Testis (tissue), 3 donors: ENCODE data around the gene PRRG1. TPM values are rescaled to one million over a fixed set of nuclear protein-coding genes. Genes with fewer than 3 reads are reported as not detected.

Experiments used
- DNase-seq: peaks from one replicate; pipeline ENCODE4 v3.0.0-alpha.2; 2019
- H3K27ac ChIP-seq, 2 donors: fragments of 200-600 bp; sonication (generic); one replicate each; pipeline ENCODE4 v1.5.1; 2019
- H3K27me3 ChIP-seq: fragments of 200-600 bp; sonication (generic); one replicate; pipeline ENCODE4 v1.5.1; 2019
- H3K36me3 ChIP-seq: fragments of 200-600 bp; sonication (generic); one replicate; pipeline ENCODE4 v1.5.1; 2017; ENCODE audit warnings: low read depth; ENCODE audit errors: missing control alignments
- H3K4me1 ChIP-seq: fragments of 200-600 bp; sonication (generic); one replicate; pipeline ENCODE4 v1.5.1; 2019
- H3K4me3 ChIP-seq, 2 donors: fragments of 200-600 bp; sonication (generic); one replicate each; pipeline ENCODE4 v1.5.1; 2017 to 2019
- H3K9me3 ChIP-seq: fragments of 200-600 bp; sonication (generic); one replicate; pipeline ENCODE4 v1.5.1; 2017
- CTCF ChIP-seq, 3 experiments: fragments of 450-650 bp in 2 of 3; fragments of 200-600 bp in 1 of 3; sonication (generic) in 1 of 3; IDR thresholded peaks; one replicate each; pipeline ENCODE4 v1.5.1; 2016 to 2019; ENCODE audit warnings: antibody characterized with exemption in 3 of 3, mild to moderate bottlenecking in 2 of 3, moderate library complexity in 1 of 3
- POLR2A ChIP-seq: fragments of 450-650 bp; IDR thresholded peaks from one replicate; pipeline ENCODE4 v1.6.1; 2017; ENCODE audit warnings: antibody characterized with exemption, mild to moderate bottlenecking, moderate library complexity
- WGBS, 2 donors: methylation state at CpG; one replicate each; pipeline ENCODE4 v1.1.5; 2018; 5-methylcytosine and 5-hydroxymethylcytosine counted together
- intact Hi-C: fragments of 100-400 bp; cut with DNase I; formaldehyde crosslinking; loops from one replicate; pipeline ENCODE4 v1.15.1; 2023; ENCODE audit warnings: low total_unique reads
- polyA plus RNA-seq: library from polyadenylated mRNA; stranded (reverse); fragments of 350-450 nt; fragmentation: Illumina TruSeq; extraction: RNeasy Lipid Tissue Mini Kit (QIAGEN cat#74804); gene quantifications from one replicate; pipeline ENCODE4 v1.2.3, GENCODE V29; 2014; ENCODE audit warnings: low read depth, low replicate concordance; ENCODE audit not compliant: insufficient read depth
- total RNA-seq, 2 donors: library from RNA; depleted of rRNA; stranded (reverse); fragments of >200 nt; gene quantifications; one replicate each; pipeline ENCODE4 v1.2.3, GENCODE V29; 2016

Gene PRRG1
- total and polyA plus RNA-seq, 3 donors from 2014 or later = 3.1 to 4.9 (median 3.3) TPM

GRCh38 chrX:37380256-37380655 is 31.1 kb downstream of the PRRG1 start:
- TF ChIP-seq POLR2A (no peak), CTCF (IDR thresholded peaks at IDR 0.05) (no peak)
- no peaks in the 10 kb centered on the region for H3K4me1 ChIP-seq
- no peak overlapping the region for H3K4me3 ChIP-seq
- H3K36me3 ChIP-seq = no peaks in the 10 kb centered on the region
- intact Hi-C loops = no loop called here
- no peaks in the 10 kb centered on the region for H3K9me3 ChIP-seq
- no peak overlapping the region for H3K27ac ChIP-seq
- no peak for DNase-seq
- H3K27me3 ChIP-seq = no peaks in the 10 kb centered on the region

- Histone ChIP-seq H3K27ac (no peak overlapping the region), H3K4me3 (no peak overlapping the region), H3K4me1 (no peaks in the 10 kb centered on the region), H3K27me3 (no peaks in the 10 kb centered on the region), H3K36me3 (no peaks in the 10 kb centered on the region), H3K9me3 (no peaks in the 10 kb centered on the region)
- no peak for DNase-seq
- 70 to 90% methylated on average over 2 of the region's 2 CpGs for WGBS, 2 donors
- TF ChIP-seq POLR2A (no peak), CTCF (IDR thresholded peaks at IDR 0.05) (no peak)
- intact Hi-C loops = no loop called here
Measured at GRCh38 chrX:37380924-37381323, 31.8 kb downstream of the PRRG1 start.

GRCh38 chrX:37383313-37383712 is 34.1 kb downstream of the PRRG1 start:
- no peaks in the 10 kb centered on the region for H3K27me3 ChIP-seq
- intact Hi-C loops = no loop called here

GRCh38 chrX:37388413-37388812 is 39.2 kb downstream of the PRRG1 start:
- 100% methylated on average over 4 of the region's 4 CpGs; no CpG with 5 or more reads in 1 of the 2 donors for WGBS, 2 donors
- no peak for DNase-seq
- Histone ChIP-seq H3K4me3 (no peak overlapping the region), H3K4me1 (no peaks in the 10 kb centered on the region), H3K36me3 (no peaks in the 10 kb centered on the region), H3K9me3 (no peaks in the 10 kb centered on the region), H3K27ac (no peak overlapping the region), H3K27me3 (no peaks in the 10 kb centered on the region)
- TF ChIP-seq POLR2A (no peak), CTCF (IDR thresholded peaks at IDR 0.05) (no peak)
- intact Hi-C loops = no loop called here

More at GRCh38 chrX:37383313-37383712, 34.1 kb downstream of the PRRG1 start:
- Histone ChIP-seq H3K4me3 (no peak overlapping the region), H3K27ac (no peak overlapping the region), H3K9me3 (no peaks in the 10 kb centered on the region), H3K36me3 (no peaks in the 10 kb centered on the region), H3K4me1 (no peaks in the 10 kb centered on the region)
- no peak for TF ChIP-seq CTCF (IDR thresholded peaks at IDR 0.05)
- TF ChIP-seq POLR2A = no peak
- no peak for DNase-seq

GRCh38 chrX:37405956-37406355 is 56.8 kb downstream of the PRRG1 start:
- no peak for DNase-seq
- Histone ChIP-seq H3K4me1 (no peaks in the 10 kb centered on the region), H3K27me3 (no peaks in the 10 kb centered on the region), H3K4me3 (no peak overlapping the region), H3K9me3 (no peaks in the 10 kb centered on the region), H3K27ac (no peak overlapping the region), H3K36me3 (no peaks in the 10 kb centered on the region)
- 29 to 36% methylated on average over 1 of the region's 1 CpG for WGBS, 2 donors
- intact Hi-C loops = no loop called here
- TF ChIP-seq POLR2A (no peak), CTCF (IDR thresholded peaks at IDR 0.05) (no peak)
